SU-DHL-6 (cell line): ENCODE results near the gene OSTM1.

Experiments used
- CTCF ChIP-seq: fragments of 200-600 bp; sonication (generic); IDR thresholded peaks from one replicate; pipeline ENCODE4 v1.5.1; 2017; ENCODE audit warnings: antibody characterized with exemption, mild to moderate bottlenecking, low read length, moderate library complexity; ENCODE audit not compliant: insufficient read depth, poor library complexity, severe bottlenecking
- EZH2phosphoT487 ChIP-seq: fragments of 200-600 bp; sonication (generic), shearing (Covaris generic); conservative IDR thresholded peaks from 2 replicates; pipeline ENCODE4 v1.6.1; 2018; ENCODE audit warnings: mild to moderate bottlenecking, antibody characterized with exemption, low read length, moderate library complexity, mixed read lengths

- TF ChIP-seq CTCF: no peak
- 0 out of 2 replicates have a peak, but pooled peaks have one; percentile 39 for TF ChIP-seq EZH2phosphoT487
Measured at GRCh38 chr6:108118810-108119768, 44.5 kb upstream of the OSTM1 start.
